Measurements from ENCODE around the gene ADGRL1.
"Not testable (repeated sequence)": the region's sequence is repeated elsewhere in the genome, so short reads cannot be mapped to it uniquely, and the experiment has no call there.

Gene ADGRL1
- 1.0 to 7.7 (median 2.8) reads per million in 18 experiments for total RNA-seq

GRCh38 chr19:14205452-14206287 is at the start of gene ADGRL1:
Gene ADGRL1, minus strand, starts transcription at chr19:14206169. Its CDS starts 22,567 bp downstream, at chr19:14183602.
- DNase-seq: not testable (repeated sequence)

DNA sequence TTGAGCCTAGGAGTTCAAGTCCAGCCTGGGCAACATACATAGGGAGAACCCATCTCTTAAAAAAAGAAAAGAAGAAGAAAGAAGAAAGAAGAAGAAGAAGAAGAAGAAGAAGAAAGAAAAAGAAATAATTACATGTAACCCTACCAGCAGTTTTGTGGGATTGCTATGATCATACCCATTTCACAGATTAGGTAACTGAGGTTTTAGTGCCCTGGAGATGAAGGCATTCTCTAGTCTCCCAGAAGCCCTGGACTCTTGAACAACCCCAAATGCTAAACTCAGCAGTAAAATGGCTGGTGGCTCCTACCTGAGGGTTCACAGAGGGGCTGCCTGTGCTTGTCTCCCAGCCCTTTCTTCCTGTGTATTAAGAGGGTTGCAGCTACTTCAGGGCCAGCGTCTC is 49.3 kb upstream of the ADGRL1 start:
- not testable (repeated sequence) for DNase-seq

GRCh38 chr19:14253822-14254599 is 48.0 kb upstream of the ADGRL1 start:
- DNase-seq: not testable (repeated sequence)

GRCh38 chr19:14252136-14252535 is 46.2 kb upstream of the ADGRL1 start:
- DNase-seq: not testable (repeated sequence)

GRCh38 chr19:14250870-14251269 is 44.9 kb upstream of the ADGRL1 start:
- DNase-seq: no peak

DNA sequence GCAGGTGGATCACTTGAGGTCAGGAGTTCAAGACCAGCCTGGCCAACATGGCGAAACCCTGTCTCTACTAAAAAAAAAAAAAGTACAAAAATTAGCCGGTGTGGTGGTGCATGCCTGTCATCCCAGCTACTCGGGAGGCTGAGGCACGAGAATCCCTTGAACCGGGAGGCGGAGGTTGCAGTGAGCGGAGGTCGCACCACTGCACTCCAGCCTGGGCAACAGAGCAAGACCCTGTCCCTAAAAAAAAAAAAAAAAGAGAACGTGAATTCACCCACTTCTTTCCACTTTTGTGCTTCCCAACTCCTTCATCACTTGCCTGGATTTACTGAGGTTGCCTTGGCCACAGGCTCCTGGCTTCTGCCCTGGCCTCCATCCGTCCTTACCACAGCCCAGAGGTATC is 44.3 kb upstream of the ADGRL1 start:
- not testable (repeated sequence) for DNase-seq

DNA sequence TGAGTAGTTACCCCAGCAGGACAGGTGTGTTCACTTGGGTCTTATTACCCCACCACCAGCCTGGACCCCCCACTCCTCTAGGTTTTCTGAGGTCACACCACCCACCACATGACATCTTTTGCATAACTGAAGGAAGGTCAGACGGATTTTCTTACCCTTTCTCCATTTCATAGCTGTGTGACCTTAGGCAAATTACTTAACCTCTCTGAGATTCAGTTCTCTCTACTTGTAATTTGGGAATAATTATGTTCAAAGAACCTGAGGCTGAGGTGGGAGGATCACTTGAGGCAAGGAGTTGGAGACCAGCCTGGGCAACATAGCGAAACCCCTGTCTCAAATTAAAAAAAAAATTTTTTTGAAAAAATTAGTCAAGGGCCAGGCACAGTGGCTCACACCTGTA is 43.9 kb upstream of the ADGRL1 start:
- DNase-seq: not testable (repeated sequence)

- DNase-seq: peak; percentile 11 to 13
These were observed 43.2 kb upstream of the ADGRL1 start for GRCh38 chr19:14249012-14249754.

DNA sequence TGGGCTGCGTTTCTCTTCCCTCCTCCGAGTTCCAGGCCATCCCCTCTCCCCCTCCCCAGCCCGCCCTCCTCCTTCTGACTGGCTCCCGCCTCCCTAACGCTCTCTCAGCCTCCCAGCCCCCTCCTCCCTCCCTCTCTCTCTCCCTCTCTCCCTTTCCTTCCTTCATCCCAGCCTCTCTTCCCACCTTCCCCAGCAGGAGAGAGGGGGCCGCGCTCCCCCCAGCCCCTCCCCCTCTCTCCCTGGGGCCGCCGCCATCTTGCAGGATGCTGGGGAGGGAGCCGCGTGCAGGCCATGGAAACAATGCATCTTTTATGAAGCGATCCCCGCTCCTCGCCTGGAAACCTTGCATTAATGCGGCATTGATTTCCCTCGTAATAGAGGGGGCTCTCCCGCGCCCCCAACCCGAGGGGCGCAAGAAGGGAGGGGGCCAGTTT is 42.6 kb upstream of the ADGRL1 start:
- no peak for DNase-seq

DNA sequence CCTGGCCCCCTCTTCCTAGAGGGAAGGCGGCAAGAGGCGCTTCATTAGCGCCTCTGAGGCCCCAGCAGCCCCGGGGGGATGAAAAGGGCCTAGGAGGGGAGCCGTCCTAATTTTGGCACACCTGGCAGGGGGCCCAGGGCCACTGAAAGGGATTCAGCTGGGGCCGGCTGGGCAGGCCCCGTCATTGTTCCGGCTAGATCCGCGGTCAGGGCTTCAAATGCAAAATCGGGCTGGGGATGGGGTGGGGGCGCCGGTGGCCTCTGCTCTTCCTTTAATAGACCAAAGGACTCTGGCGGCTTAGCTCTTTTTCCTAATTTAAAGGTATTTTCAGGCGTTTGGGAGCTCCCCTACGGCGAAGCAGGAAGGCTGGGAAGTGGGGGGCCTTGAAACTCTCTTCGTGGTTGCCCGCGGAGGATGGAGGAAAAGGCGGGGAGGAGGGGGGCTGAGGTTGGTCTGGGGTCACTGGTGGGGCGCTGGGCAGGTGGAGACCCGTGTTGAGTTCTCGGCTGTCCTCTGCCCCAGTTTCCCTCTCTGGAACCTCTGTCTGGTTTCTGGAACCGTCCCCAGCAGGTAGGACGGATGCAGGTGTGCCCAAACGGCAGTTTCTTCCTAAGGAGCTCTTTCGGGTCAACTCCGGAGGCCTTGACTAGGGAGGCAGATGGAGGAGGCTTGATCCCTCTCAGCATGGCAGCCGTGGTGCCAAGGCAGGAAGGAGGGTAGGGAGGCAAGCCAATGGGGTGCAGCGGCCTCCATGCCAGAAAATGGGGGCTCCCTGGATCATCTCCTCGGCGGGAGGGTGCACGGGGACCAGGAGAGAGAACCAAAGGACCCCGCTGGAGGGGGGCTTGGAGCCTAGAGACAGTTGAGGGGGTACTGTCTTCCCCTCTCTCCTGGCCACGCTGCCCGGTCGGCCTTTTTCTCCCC is 41.8 kb upstream of the ADGRL1 start:
- DNase-seq: not testable (repeated sequence)

DNA sequence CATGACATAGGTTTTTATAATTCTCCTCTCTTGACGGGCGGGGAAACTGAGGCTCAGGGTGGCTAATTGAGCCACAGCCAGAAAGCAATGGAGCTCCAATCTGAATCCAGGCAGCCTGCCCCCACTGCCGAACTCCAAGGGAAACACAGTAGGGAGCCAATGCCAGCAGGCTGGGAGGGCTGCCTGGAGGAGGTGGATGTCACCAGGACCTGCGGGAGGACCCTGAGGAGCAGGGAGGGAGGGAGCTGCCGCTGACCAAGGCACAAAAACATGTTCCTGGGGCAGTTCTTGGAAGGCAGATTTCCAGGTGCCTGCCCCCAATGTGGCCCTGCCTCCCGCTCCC is 41.2 kb upstream of the ADGRL1 start:
- not testable (repeated sequence) for DNase-seq

- not testable (repeated sequence) for DNase-seq
These were observed 38.4 kb upstream of the ADGRL1 start for GRCh38 chr19:14244393-14244792.

GRCh38 chr19:14243718-14244117 is 37.7 kb upstream of the ADGRL1 start:
- not testable (repeated sequence) for DNase-seq

DNA sequence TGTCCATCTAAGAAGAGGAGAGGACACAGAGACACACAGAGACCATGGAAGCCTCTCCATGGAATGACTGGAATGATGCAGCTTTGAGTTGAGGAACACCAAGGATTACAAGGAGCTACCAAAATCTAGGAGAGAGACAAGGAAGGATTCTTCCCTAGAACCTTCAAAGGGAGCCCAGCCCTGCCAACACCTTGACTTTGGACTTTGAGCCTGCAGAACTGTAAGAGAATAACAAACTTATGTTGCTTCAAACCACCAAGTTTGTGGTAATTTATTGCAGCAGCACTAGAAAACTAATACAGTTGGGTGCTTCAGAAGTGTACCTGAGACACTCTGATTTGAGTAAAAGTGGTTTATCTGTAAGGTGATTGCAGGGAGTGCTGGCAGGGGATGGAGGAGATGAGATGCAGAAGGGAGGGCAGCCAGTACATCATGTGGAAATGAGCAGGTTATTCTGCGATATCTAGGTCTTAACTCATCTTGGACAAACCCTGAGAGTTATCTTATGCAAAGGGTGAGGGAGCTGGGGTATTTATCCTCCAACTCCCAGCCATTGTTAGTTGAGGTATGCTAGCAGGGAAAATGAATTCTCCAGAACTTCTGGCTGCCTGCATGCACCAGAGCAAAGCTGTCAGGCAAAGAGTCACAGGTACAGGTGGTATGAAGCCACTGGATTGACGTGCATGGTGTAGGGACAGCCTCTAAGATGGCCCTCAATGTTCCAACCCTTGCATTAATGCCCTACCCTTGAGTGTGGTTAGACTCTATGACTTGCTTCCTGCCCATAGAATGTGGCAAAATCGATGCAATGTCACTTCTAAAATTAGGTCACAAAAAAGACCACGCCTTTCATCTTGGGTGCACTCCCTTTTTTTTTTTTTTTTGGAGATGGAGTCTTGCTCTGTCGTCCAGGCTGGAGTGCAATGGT is 31.3 kb upstream of the ADGRL1 start:
- DNase-seq: peak in 1 of 2 donors; percentile 16

GRCh38 chr19:14232945-14233344 is 27.0 kb upstream of the ADGRL1 start:
- not testable (repeated sequence) for DNase-seq

- DNase-seq: not testable (repeated sequence)
These were observed 22.6 kb upstream of the ADGRL1 start for GRCh38 chr19:14228446-14229071.

- not testable (repeated sequence) for DNase-seq
These were observed 20.5 kb upstream of the ADGRL1 start for GRCh38 chr19:14226498-14226897.

DNA sequence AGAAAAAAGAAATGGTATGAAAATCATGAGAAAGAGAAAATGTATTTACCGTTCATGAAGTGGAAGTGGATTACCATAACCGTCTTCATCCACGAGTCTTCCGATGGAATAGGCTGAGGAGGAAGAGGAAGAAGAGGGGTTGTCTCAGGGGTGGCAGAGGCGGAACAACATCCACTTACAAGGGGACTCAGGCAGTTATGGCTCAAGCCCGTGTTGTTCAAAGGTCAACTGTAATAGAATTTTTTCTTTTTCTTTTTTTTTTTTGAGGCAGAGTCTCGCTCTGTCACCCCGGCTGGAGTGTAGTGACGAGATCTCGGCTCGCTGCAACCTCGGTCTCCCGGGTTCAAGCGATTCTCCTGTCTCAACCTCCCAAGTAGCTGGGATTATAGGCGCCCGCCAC is 16.9 kb upstream of the ADGRL1 start:
- DNase-seq: no peak

GRCh38 chr19:14221345-14221744 is 15.4 kb upstream of the ADGRL1 start:
- DNase-seq: peak; percentile 68 to 81
